ENCODE data around the gene SCP2. TPM values are rescaled to one million over a fixed set of nuclear protein-coding genes. Genes with fewer than 3 reads are reported as not detected.

SCP2 gene
- total RNA-seq, 2 experiments from 2014 or later, result 22.7 to 27.0 TPM

DNA sequence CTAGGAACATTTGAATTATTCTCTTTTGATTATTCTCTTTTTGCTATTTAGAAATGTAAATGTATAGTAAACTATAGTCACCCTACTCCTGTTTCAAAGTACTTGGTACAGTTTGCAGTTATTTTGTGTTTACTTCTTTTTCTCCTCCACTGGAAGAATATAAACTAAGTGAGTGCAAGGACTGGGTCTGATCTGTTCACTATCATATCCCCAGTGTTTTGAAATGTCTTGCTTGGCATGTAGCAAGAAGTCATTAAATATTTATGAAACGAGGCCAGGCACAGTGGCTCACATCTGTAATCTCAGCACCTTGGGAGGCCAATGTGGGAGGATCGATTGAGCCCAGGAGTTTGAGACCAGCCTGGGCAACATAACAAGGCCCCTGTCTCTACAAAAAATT, 99.2 kb downstream of the SCP2 start:
- H3K4me1 Mint-ChIP-seq (ENCODE audit: low read depth), result no peaks in the 10 kb centered on the region
- ChIA-PET CTCF (no interaction called here), POLR2A (no interaction called here)
- H3K27ac ChIP-seq (ENCODE audit: low read depth in 1 of 2, low read length in 2 of 2), result no peak overlapping the region
- no peak for ATAC-seq (ENCODE audit: poor library complexity)
- no peak overlapping the region for H3K27ac Mint-ChIP-seq
- H3K36me3 Mint-ChIP-seq (ENCODE audit: low read depth), result peaks cover 36% of the 10 kb centered on the region
- no peak overlapping the region for H3K4me3 ChIP-seq (ENCODE audit: low read length)
- intact Hi-C loops (cut with DNase I, micrococcal nuclease), result no loop called here
- no peaks in the 10 kb centered on the region for H3K4me1 ChIP-seq (ENCODE audit: insufficient read depth, low read length)
- H3K27me3 ChIP-seq (ENCODE audit: control insufficient read depth in 1 of 2, insufficient read depth in 2 of 2, low read length in 2 of 2), result no peaks in the 10 kb centered on the region
- no peak overlapping the region for H3K4me3 Mint-ChIP-seq
- no peak for DNase-seq
- H3K9me3 ChIP-seq (ENCODE audit: control insufficient read depth in 1 of 2, insufficient read depth in 1 of 2, low read length in 2 of 2), result no peaks in the 10 kb centered on the region
- H3K9me3 Mint-ChIP-seq, result no peaks in the 10 kb centered on the region
- H3K27me3 Mint-ChIP-seq, result no peaks in the 10 kb centered on the region
- H3K36me3 ChIP-seq (ENCODE audit: insufficient read depth, low read length), result peaks cover 21% of the 10 kb centered on the region
- TF ChIP-seq, protein P1, sequence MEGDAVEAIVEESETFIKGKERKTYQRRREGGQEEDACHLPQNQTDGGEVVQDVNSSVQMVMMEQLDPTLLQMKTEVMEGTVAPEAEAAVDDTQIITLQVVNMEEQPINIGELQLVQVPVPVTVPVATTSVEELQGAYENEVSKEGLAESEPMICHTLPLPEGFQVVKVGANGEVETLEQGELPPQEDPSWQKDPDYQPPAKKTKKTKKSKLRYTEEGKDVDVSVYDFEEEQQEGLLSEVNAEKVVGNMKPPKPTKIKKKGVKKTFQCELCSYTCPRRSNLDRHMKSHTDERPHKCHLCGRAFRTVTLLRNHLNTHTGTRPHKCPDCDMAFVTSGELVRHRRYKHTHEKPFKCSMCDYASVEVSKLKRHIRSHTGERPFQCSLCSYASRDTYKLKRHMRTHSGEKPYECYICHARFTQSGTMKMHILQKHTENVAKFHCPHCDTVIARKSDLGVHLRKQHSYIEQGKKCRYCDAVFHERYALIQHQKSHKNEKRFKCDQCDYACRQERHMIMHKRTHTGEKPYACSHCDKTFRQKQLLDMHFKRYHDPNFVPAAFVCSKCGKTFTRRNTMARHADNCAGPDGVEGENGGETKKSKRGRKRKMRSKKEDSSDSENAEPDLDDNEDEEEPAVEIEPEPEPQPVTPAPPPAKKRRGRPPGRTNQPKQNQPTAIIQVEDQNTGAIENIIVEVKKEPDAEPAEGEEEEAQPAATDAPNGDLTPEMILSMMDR (IDR thresholded peaks at IDR 0.05), result no peak

DNA sequence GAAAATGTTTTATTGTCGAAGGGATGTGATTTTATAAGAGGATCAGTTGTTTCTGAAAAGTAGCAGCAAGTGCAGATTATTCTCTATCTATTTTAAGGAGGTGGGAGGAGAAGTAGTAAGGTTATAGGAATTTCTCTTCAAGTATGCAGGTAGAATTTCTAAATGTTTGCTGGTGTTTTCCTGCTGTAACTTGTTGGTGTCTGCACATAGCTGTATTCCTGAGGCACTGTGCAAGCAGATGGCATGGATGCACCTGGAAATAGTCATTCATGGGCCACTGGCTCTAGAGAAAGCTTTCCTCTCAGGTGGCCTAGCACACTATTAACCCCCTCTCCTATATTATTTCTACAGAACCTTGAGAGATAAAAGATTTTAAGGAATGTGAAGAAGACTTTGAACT, 104.7 kb downstream of the SCP2 start:
- H3K9me3 Mint-ChIP-seq, result no peaks in the 10 kb centered on the region
- H3K36me3 Mint-ChIP-seq (ENCODE audit: low read depth), result peaks cover 52% of the 10 kb centered on the region
- POLR2A ChIA-PET, result no interaction called here
- no peak overlapping the region for H3K4me3 Mint-ChIP-seq
- Histone ChIP-seq H3K27ac (ENCODE audit: low read depth in 1 of 2, low read length in 2 of 2) (no peak overlapping the region), H3K36me3 (ENCODE audit: insufficient read depth, low read length) (peaks cover 22% of the 10 kb centered on the region), H3K9me3 (ENCODE audit: control insufficient read depth in 1 of 2, insufficient read depth in 1 of 2, low read length in 2 of 2) (no peaks in the 10 kb centered on the region), H3K27me3 (ENCODE audit: control insufficient read depth in 1 of 2, insufficient read depth in 2 of 2, low read length in 2 of 2) (no peaks in the 10 kb centered on the region), H3K4me3 (ENCODE audit: low read length) (no peak overlapping the region), H3K4me1 (ENCODE audit: insufficient read depth, low read length) (no peaks in the 10 kb centered on the region)
- ATAC-seq (ENCODE audit: poor library complexity) (no peak), DNase-seq (no peak)
- TF ChIP-seq, protein P1 (IDR thresholded peaks at IDR 0.05), result no peak
- H3K27ac Mint-ChIP-seq, result no peak overlapping the region
- H3K4me1 Mint-ChIP-seq (ENCODE audit: low read depth), result no peaks in the 10 kb centered on the region
- H3K27me3 Mint-ChIP-seq, result no peaks in the 10 kb centered on the region
- CTCF ChIA-PET, result interaction anchor here (0.5 kb wide), 1 partner anchor 1160 kb away, joined by 4 read pairs; no protein-coding TSS in a partner anchor
- intact Hi-C loops (cut with DNase I, micrococcal nuclease), result no loop called here

DNA sequence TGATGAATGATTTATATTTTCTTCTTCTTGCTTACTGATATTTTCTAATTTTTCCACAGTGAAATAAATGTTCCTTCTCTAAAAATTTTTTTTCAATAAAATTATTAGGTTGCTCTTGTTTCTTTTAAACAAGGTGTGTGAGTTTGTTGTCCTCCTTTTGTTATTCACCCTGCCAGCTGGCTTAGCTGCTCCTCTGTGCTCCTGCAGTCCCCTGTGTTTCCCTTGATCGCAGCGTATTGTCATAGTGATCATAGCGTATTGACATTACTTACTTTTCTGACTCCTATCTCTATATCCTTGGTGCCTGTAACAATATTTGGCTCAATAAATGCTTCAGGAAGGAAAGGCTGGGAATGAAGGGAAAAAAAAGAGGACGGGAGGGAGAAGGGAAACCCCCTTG, 110.1 kb downstream of the SCP2 start:
- H3K4me3 ChIP-seq (ENCODE audit: low read length), result no peak overlapping the region
- H3K4me1 ChIP-seq (ENCODE audit: insufficient read depth, low read length), result no peaks in the 10 kb centered on the region
- H3K9me3 ChIP-seq (ENCODE audit: control insufficient read depth in 1 of 2, insufficient read depth in 1 of 2, low read length in 2 of 2), result no peaks in the 10 kb centered on the region
- intact Hi-C loops (cut with DNase I, micrococcal nuclease), result no loop called here
- no peaks in the 10 kb centered on the region for H3K27me3 Mint-ChIP-seq
- no peaks in the 10 kb centered on the region for H3K4me1 Mint-ChIP-seq (ENCODE audit: low read depth)
- no peak overlapping the region for H3K4me3 Mint-ChIP-seq
- ChIA-PET CTCF (no interaction called here), POLR2A (no interaction called here)
- no peaks in the 10 kb centered on the region for H3K27me3 ChIP-seq (ENCODE audit: control insufficient read depth in 1 of 2, insufficient read depth in 2 of 2, low read length in 2 of 2)
- no peak overlapping the region for H3K27ac Mint-ChIP-seq
- ATAC-seq (ENCODE audit: poor library complexity), result no peak
- peaks cover 22% of the 10 kb centered on the region for H3K36me3 ChIP-seq (ENCODE audit: insufficient read depth, low read length)
- no peak overlapping the region for H3K27ac ChIP-seq (ENCODE audit: low read depth in 1 of 2, low read length in 2 of 2)
- no peak for DNase-seq
- TF ChIP-seq, protein P1 (IDR thresholded peaks at IDR 0.05), result no peak
- no peaks in the 10 kb centered on the region for H3K9me3 Mint-ChIP-seq
- H3K36me3 Mint-ChIP-seq (ENCODE audit: low read depth), result peaks cover 49% of the 10 kb centered on the region

Measured in CD4-positive, alpha-beta T cell (primary cell).